ENCODE measurements around the gene GNPTG.
"Not testable (repeated sequence)": the region's sequence is repeated elsewhere in the genome, so short reads cannot be mapped to it uniquely, and the experiment has no call there.

GNPTG gene

DNA sequence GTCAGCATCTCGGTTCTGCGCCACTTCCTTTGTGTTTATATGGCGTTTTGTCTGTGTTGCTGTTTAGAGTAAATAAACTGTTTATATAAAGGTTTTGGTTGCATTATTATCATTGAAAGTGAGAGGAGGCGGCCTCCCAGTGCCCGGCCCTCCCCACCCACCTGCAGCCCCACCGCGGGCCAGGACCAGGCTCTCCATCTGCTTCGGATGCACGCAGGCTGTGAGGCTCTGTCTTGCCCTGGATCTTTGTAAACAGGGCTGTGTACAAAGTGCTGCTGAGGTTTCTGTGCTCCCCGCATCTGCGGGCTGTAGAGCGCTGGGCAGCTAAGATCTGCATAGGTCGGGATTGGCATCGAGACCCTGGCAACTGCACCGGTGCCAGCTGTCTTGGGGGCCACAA is 26.5 kb upstream of the GNPTG start:
- no peak overlapping the region for H3K4me3 ChIP-seq
- H3K27ac ChIP-seq, result no peak overlapping the region
- DNase-seq (ENCODE audit: low spot score), result no peak
- TF ChIP-seq, protein P1, sequence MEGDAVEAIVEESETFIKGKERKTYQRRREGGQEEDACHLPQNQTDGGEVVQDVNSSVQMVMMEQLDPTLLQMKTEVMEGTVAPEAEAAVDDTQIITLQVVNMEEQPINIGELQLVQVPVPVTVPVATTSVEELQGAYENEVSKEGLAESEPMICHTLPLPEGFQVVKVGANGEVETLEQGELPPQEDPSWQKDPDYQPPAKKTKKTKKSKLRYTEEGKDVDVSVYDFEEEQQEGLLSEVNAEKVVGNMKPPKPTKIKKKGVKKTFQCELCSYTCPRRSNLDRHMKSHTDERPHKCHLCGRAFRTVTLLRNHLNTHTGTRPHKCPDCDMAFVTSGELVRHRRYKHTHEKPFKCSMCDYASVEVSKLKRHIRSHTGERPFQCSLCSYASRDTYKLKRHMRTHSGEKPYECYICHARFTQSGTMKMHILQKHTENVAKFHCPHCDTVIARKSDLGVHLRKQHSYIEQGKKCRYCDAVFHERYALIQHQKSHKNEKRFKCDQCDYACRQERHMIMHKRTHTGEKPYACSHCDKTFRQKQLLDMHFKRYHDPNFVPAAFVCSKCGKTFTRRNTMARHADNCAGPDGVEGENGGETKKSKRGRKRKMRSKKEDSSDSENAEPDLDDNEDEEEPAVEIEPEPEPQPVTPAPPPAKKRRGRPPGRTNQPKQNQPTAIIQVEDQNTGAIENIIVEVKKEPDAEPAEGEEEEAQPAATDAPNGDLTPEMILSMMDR (IDR thresholded peaks at IDR 0.05), result no peak

DNA sequence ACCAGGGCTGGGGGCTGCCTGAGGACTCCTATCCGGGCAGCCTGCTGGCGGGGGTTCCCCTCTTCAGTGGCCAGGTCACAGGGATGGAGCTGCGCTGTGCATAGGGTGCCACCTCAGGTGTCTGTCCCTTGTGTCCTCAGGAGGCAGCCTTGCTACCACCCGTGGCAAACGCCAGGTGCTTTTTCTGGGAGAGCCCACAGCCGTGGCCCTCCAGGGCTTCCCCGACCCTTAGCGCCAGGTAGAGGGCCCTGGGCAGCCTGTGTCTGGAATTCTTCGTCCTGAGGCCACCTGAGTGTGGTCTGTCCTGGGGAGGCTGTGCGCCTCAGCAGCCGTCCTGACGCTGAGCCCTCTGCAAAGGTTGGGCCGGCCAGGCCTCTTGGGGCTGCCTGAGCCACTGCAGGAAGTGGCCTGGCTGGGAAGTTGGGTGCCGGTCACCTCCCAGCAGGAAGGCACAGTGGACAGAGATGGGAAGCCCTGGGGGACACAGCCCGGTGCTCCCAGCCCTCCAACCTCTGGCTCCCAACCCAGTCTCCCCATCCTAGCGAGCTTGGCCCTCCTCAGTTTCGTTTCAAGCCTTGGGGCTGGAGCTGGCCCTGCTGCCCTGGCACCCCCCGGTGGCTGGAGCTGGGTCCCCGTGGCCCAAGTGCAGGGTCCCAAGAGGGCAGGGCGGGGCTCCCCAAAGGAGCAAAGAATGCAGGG is 25.9 kb upstream of the GNPTG start:
- no peak for DNase-seq (ENCODE audit: low spot score)
- H3K27ac ChIP-seq, result no peak overlapping the region
- H3K4me3 ChIP-seq, result no peak overlapping the region
- TF ChIP-seq, protein P1 (IDR thresholded peaks at IDR 0.05), result no peak

DNA sequence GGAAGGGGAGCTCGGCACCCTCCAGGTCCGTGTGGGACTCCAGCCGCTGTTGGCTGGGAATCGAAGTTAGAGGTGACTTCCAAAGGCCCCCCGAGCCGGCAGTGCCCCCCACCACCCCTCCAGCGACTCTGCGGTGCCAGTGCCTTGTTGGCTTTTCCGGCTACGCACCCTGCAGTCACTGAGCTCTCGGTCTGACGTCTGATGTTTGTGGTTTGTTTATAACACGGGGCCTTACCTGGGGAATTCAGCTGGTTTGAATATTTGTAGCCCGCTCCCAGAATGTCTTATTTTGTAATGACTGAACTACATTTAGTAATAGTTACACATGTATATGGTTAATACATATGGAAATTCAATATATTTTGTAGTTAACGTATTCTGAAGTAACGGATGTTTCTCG is 25.3 kb upstream of the GNPTG start:
- Histone ChIP-seq H3K4me3 (no peak overlapping the region), H3K27ac (no peak overlapping the region)
- TF ChIP-seq, protein P1 (IDR thresholded peaks at IDR 0.05), result no peak
- DNase-seq (ENCODE audit: low spot score), result no peak

DNA sequence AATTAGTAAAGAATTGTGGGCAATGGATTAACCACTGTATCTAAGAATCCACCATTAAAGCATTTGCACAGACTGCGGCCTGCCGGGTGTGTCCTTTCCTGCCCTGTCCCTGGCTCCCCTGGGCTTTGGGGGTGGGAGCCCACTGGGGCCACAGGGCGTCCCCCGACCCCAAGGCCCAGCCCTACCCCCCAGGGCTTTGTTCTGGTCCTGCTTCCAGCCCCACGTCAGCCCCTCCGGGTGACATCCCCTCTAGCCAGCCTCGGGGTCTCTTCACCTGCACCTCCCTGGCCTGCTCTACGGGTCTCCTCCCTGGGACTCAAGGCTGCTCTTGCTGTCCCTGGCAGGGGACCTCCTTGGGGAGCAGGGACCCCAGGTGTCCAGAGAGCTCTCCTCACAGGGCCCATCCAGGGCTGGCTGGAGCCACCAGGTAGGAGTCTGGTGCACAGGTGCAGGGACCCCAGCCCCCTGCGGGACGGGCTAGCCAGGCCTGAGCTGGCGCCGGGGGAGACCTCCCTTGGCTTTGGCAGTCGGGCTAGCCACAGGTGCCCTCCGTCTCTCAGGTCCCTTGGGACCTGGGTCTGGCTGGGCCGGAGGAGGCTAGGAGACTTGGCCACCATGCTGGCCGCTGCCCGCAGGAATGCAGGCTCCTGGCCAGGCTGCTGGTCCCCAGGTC is 24.6 kb upstream of the GNPTG start:
- Histone ChIP-seq H3K4me3 (no peak overlapping the region), H3K27ac (no peak overlapping the region)

DNA sequence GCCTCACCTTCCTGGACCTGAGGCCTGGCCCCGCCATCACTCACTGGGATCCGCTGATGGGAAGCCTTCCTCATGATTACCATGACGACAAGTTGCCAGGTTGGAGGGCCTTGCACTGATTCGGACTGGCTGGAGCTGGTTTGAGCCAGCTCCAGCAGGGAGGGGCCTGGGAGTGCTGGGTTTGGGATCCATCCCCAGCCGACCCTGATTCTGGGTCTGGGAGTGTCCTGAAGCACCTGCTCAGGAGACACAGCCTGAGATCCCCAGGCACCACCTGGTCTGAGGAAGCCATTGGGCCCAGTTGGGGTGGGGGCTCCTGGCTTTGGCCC is 24.1 kb upstream of the GNPTG start:
- H3K27ac ChIP-seq, result no peak overlapping the region
- no peak overlapping the region for H3K4me3 ChIP-seq
- TF ChIP-seq, protein P1 (IDR thresholded peaks at IDR 0.05), result no peak
- no peak for DNase-seq (ENCODE audit: low spot score)

More for the DNA sequence above, 24.6 kb upstream of the GNPTG start:
- TF ChIP-seq, protein P1 (IDR thresholded peaks at IDR 0.05), result no peak
- DNase-seq (ENCODE audit: low spot score), result no peak

DNA sequence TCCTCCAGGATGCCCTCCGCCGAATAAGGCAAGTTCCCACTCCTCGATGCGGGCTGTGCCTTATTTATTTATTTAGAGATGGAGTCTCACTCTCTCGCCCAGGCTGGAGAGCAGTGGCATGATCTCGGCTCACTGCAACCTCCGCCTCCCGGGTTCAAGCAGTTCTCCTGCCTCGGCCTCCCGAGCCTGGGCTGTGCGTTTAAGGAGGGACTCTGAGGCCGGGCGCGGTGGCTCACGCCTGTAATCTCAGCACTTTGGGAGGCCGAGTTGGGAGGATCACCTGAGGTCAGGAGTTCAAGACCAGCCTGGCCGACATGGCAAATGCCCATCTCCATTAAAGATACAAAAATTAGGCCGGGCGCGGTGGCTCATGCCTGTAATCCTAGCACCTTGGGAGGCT is 23.6 kb upstream of the GNPTG start:
- H3K27ac ChIP-seq; DNase-seq (ENCODE audit: low spot score); H3K4me3 ChIP-seq: not testable (repeated sequence)

DNA sequence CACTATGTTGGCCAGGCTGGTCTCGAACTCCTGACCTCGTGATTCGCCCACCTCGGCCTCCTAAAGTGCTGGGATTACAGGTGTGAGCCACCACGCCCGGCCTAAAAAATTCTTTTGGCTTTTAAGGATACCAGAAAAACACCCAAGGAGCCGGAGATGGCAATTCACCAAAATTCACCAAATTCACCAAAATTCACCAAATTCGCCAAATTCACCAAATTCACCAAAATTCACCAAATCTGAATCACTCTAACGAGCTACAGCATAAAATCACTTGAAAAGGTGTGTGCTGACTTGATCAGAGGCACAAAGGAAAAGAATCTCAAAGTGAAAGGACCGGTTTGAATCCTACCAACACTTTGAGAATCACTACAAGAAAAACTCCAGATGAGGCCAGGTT is 22.8 kb upstream of the GNPTG start:
- H3K4me3 ChIP-seq, result not testable (repeated sequence)

DNA sequence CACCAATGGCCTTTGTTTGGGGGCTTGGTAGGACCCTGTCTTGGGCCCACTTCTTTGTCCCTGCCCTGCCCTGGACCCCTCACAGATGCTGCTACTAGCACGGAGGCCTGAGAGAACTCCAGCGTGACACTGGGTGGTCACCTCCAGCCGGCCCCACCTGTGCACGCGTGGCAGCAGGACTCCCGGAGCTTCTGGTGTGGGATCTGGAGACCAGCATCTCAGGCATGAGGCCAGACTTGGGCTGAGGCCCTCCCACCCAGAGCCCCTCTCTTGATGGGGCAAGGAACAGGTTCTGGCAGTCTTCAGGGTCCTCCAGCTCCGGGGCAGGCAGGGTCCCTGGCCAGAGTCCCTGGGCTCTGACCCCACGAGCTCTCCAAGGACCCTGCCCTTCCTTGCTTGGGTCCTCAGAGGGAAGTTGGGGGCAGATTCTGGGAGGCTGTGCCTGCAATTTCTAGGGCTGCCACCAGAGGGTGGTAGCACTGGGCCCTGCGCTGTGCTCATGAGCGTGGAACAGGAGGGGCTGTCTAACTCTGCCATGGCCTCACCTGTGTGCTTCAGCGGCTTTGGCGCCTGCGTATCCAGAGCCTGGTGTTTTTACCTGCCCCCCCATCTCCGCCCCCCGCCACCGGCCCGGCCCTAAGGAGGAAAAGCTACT is 21.3 kb upstream of the GNPTG start:
- H3K27ac ChIP-seq, result no peak overlapping the region
- TF ChIP-seq, protein P1 (IDR thresholded peaks at IDR 0.05), result no peak
- H3K4me3 ChIP-seq, result no peak overlapping the region
- no peak for DNase-seq (ENCODE audit: low spot score)

More for the DNA sequence above, 22.8 kb upstream of the GNPTG start:
- H3K27ac ChIP-seq; DNase-seq (ENCODE audit: low spot score): not testable (repeated sequence)

Data from coronary artery (tissue), 2 donors.